SJCRH30 (cell line): Measurements from ENCODE around the gene SMAD5. TPM values are rescaled to one million over a fixed set of nuclear protein-coding genes. Genes with fewer than 3 reads are reported as not detected.
A peak's percentile ranks its signal among the peaks of the same experiment; 100 is the strongest.

Source experiments
- DNase-seq, 2 experiments: peaks; one replicate each; pipeline ENCODE4 v3.0.0-alpha.2; 2015 to 2020
- H3K27ac ChIP-seq: fragments of 250-450 bp; sonication (Bioruptor Pico); 2 replicates; pipeline ENCODE4 v1.5.1; 2020; ENCODE audit warnings: mild to moderate bottlenecking, moderate library complexity
- H3K27me3 ChIP-seq: fragments of 250-450 bp; sonication (Bioruptor Pico); 2 replicates; pipeline ENCODE4 v1.5.1; 2020; ENCODE audit warnings: mild to moderate bottlenecking, moderate library complexity
- H3K36me3 ChIP-seq: fragments of 250-450 bp; sonication (Bioruptor Pico); 2 replicates; pipeline ENCODE4 v1.5.1; 2020; ENCODE audit warnings: mild to moderate bottlenecking, moderate library complexity
- H3K4me1 ChIP-seq: fragments of 250-450 bp; sonication (Bioruptor Pico); 2 replicates; pipeline ENCODE4 v1.5.1; 2020; ENCODE audit warnings: mild to moderate bottlenecking, moderate library complexity
- H3K4me3 ChIP-seq: fragments of 250-450 bp; sonication (Bioruptor Pico); 2 replicates; pipeline ENCODE4 v1.5.1; 2020; ENCODE audit warnings: mild to moderate bottlenecking, moderate library complexity
- H3K9me3 ChIP-seq: fragments of 250-450 bp; sonication (Bioruptor Pico); replicated peaks from 2 replicates; pipeline ENCODE4 v1.5.1; 2020; ENCODE audit warnings: mild to moderate bottlenecking, moderate library complexity
- total RNA-seq: library from RNA; depleted of rRNA; stranded (reverse); fragments of >200 nt; shearing (Covaris generic); gene quantifications from 2 replicates; pipeline ENCODE4 v1.2.3, GENCODE V29; 2014

The SMAD5 gene
- total RNA-seq, 1 experiment from 2014 or later = 79.5 TPM

- Histone ChIP-seq H3K4me1 (no peaks in the 10 kb centered on the region), H3K9me3 (no peaks in the 10 kb centered on the region), H3K27me3 (no peaks in the 10 kb centered on the region), H3K27ac (no peak within 1 kb of the TSS), H3K4me3 (peak within 1 kb of the TSS; percentile 42), H3K36me3 (no peaks in the 10 kb centered on the region; the same call in 1 of the 2 replicates)
- peak; percentile 21 to 29 for DNase-seq
Measured at GRCh38 chr5:136192526-136193321, 60.1 kb downstream of the SMAD5 start, which contains the start of gene SMIM32. SMIM32 (minus strand) TSS chr5:136193162; CDS start chr5:136192524, 638 bp downstream.

GRCh38 chr5:136193322-136193935, 60.8 kb downstream of the SMAD5 start:
- Histone ChIP-seq H3K9me3 (no peaks in the 10 kb centered on the region), H3K36me3 (no peaks in the 10 kb centered on the region; the same call in 1 of the 2 replicates), H3K27ac (no peak overlapping the region), H3K4me3 (peak overlapping the region; percentile 42), H3K4me1 (no peaks in the 10 kb centered on the region), H3K27me3 (no peaks in the 10 kb centered on the region)
- no peak for DNase-seq

- Histone ChIP-seq H3K4me1 (no peaks in the 10 kb centered on the region), H3K27ac (no peak overlapping the region), H3K36me3 (no peaks in the 10 kb centered on the region), H3K27me3 (0 out of 2 replicates have a peak, but pooled peaks cover 1% of the 10 kb centered on the region), H3K9me3 (no peaks in the 10 kb centered on the region), H3K4me3 (no peak overlapping the region)
- no peak for DNase-seq
Measured at GRCh38 chr5:136194576-136194975, 61.9 kb downstream of the SMAD5 start.

GRCh38 chr5:136195971-136196820, 63.6 kb downstream of the SMAD5 start:
- no peaks in the 10 kb centered on the region for H3K9me3 ChIP-seq
- no peaks in the 10 kb centered on the region for H3K4me1 ChIP-seq
- H3K4me3 ChIP-seq = no peak overlapping the region
- no peaks in the 10 kb centered on the region for H3K36me3 ChIP-seq
- no peak overlapping the region for H3K27ac ChIP-seq
- H3K27me3 ChIP-seq = 0 out of 2 replicates have a peak, but pooled peaks cover 3% of the 10 kb centered on the region
- no peak for DNase-seq

GRCh38 chr5:136197462-136198142, 65.0 kb downstream of the SMAD5 start:
- Histone ChIP-seq H3K36me3 (no peaks in the 10 kb centered on the region), H3K27ac (no peak overlapping the region), H3K27me3 (0 out of 2 replicates have a peak, but pooled peaks cover 3% of the 10 kb centered on the region), H3K4me1 (no peaks in the 10 kb centered on the region), H3K9me3 (no peaks in the 10 kb centered on the region), H3K4me3 (no peak overlapping the region)
- DNase-seq = no peak

- Histone ChIP-seq H3K27me3 (0 out of 2 replicates have a peak, but pooled peaks cover 3% of the 10 kb centered on the region), H3K9me3 (no peaks in the 10 kb centered on the region), H3K4me3 (no peak overlapping the region), H3K4me1 (no peaks in the 10 kb centered on the region), H3K36me3 (no peaks in the 10 kb centered on the region), H3K27ac (no peak overlapping the region)
- DNase-seq = no peak
Measured at GRCh38 chr5:136198453-136198852, 65.8 kb downstream of the SMAD5 start.

- no peak overlapping the region for H3K4me3 ChIP-seq
- H3K27me3 ChIP-seq = 0 out of 2 replicates have a peak, but pooled peaks cover 3% of the 10 kb centered on the region
- DNase-seq = no peak
- no peaks in the 10 kb centered on the region for H3K4me1 ChIP-seq
- H3K27ac ChIP-seq = no peak overlapping the region
- no peaks in the 10 kb centered on the region for H3K9me3 ChIP-seq
- no peaks in the 10 kb centered on the region for H3K36me3 ChIP-seq
Measured at GRCh38 chr5:136199408-136199807, 66.8 kb downstream of the SMAD5 start.

- H3K27ac ChIP-seq = no peak overlapping the region
- H3K4me1 ChIP-seq = no peaks in the 10 kb centered on the region
- 0 out of 2 replicates have a peak, but pooled peaks cover 3% of the 10 kb centered on the region for H3K27me3 ChIP-seq
- no peak overlapping the region for H3K4me3 ChIP-seq
- no peaks in the 10 kb centered on the region for H3K36me3 ChIP-seq
- no peak for DNase-seq
- no peaks in the 10 kb centered on the region for H3K9me3 ChIP-seq
Measured at GRCh38 chr5:136200130-136200529, 67.5 kb downstream of the SMAD5 start.

GRCh38 chr5:136200761-136201160, 68.1 kb downstream of the SMAD5 start:
- H3K27ac ChIP-seq = no peak overlapping the region
- H3K36me3 ChIP-seq = no peaks in the 10 kb centered on the region
- H3K9me3 ChIP-seq = no peaks in the 10 kb centered on the region
- H3K4me1 ChIP-seq = no peaks in the 10 kb centered on the region
- no peak for DNase-seq
- 0 out of 2 replicates have a peak, but pooled peaks cover 3% of the 10 kb centered on the region for H3K27me3 ChIP-seq
- no peak overlapping the region for H3K4me3 ChIP-seq

- no peak for DNase-seq
Measured at GRCh38 chr5:136201870-136202269, 69.2 kb downstream of the SMAD5 start.

GRCh38 chr5:136202469-136203205, 70.0 kb downstream of the SMAD5 start:
- Histone ChIP-seq H3K27me3 (0 out of 2 replicates have a peak, but pooled peaks cover 3% of the 10 kb centered on the region), H3K4me1 (no peaks in the 10 kb centered on the region), H3K27ac (no peak overlapping the region), H3K36me3 (no peaks in the 10 kb centered on the region), H3K4me3 (no peak overlapping the region; the same call in 1 of the 2 replicates), H3K9me3 (no peaks in the 10 kb centered on the region)
- no peak for DNase-seq

More at GRCh38 chr5:136201870-136202269, 69.2 kb downstream of the SMAD5 start:
- Histone ChIP-seq H3K36me3 (no peaks in the 10 kb centered on the region), H3K9me3 (no peaks in the 10 kb centered on the region), H3K27me3 (0 out of 2 replicates have a peak, but pooled peaks cover 3% of the 10 kb centered on the region), H3K4me3 (no peak overlapping the region), H3K4me1 (no peaks in the 10 kb centered on the region), H3K27ac (no peak overlapping the region)

- H3K27ac ChIP-seq = no peak overlapping the region
- H3K36me3 ChIP-seq = no peaks in the 10 kb centered on the region
- DNase-seq = no peak
- no peaks in the 10 kb centered on the region for H3K4me1 ChIP-seq
- no peak overlapping the region for H3K4me3 ChIP-seq
- H3K9me3 ChIP-seq = no peaks in the 10 kb centered on the region
- H3K27me3 ChIP-seq = 0 out of 2 replicates have a peak, but pooled peaks cover 3% of the 10 kb centered on the region
Measured at GRCh38 chr5:136203303-136203922, 70.8 kb downstream of the SMAD5 start.

- H3K36me3 ChIP-seq = no peaks in the 10 kb centered on the region
- H3K9me3 ChIP-seq = no peaks in the 10 kb centered on the region
- H3K4me1 ChIP-seq = no peaks in the 10 kb centered on the region
- DNase-seq = no peak
- H3K4me3 ChIP-seq = no peak overlapping the region
- no peak overlapping the region for H3K27ac ChIP-seq
- no peaks in the 10 kb centered on the region; the same call in 1 of the 2 replicates for H3K27me3 ChIP-seq
Measured at GRCh38 chr5:136205061-136205702, 72.5 kb downstream of the SMAD5 start.
